ENCODE results near the gene CECR2.
"Not testable (repeated sequence)": the region's sequence is repeated elsewhere in the genome, so short reads cannot be mapped to it uniquely, and the experiment has no call there.

The CECR2 gene

DNA sequence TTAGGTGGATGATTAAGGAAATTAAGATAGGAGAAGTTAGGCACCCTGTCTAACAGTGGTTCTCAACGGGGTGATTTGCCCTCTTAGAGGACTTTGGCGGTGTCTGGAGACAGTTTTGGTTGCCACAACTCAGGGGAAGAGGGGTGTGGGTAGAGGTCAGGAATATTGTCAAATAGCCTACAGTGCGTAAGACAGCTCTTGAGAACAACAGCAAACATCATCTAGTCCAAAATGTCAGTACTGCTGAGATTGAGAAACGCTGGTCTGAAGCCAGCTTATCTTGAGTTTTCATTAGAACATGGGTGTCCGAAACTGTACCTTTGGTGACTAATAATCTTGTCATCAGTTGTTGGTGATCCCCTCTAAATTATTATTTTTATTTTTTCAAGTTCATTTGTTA is 38.4 kb downstream of the CECR2 start:
- no peak for DNase-seq

DNA sequence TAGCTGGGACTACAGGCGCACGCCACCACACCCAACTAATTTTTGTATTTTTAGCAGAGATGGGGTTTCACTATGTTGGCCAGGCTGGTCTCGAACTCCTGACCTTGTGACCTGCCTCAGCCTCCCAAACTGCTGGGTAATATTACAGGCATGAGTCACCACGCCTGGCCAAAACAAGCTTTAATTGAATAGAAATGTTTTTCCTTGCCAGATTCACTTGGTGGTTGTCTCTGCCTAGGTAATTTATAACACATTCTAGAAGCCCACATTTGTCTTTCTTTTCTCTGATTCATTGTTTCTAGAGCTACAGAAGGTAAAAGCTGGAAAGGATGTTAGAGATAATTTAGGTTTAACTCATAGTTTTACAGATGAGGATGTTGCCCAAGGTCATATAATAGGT is 41.3 kb downstream of the CECR2 start:
- DNase-seq, result no peak

DNA sequence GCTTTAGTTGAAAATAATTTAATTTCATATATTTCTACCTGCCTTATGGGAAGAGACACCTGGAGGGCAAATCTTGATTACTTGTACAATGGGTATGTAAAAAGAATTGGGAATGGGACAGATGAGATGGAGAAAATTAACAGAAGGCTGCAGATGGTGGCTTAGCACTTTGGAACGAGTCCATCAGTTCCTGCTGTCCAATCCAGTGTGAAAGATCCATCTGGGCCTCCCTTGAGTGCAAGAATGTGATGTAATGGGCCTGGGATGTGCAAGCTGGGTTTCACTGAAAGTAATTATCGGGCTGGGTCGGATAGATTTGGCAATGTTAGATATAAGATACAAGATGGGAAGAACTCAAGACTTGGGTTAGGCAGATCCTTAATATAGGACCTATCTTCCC is 42.0 kb downstream of the CECR2 start:
- DNase-seq, result no peak

DNA sequence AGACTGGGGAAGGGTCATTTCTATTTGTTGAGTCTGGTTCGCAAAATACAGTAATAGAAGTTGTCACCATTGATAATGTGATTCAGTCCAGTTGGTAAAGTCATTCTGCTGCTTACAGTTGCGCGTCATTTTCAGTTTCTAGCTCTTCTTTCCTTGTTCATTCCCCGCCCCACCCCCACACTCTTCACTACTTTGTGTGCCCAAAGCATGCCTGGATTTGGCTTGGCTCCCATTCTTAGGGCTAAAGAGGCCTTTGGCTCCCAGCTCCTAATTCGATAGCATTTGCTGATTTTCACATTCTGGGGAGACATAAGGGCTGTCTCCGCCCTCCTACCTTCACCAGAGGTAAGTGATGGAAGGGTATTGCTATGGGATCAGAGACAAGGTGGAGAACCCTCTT is 43.0 kb downstream of the CECR2 start:
- DNase-seq, result no peak

DNA sequence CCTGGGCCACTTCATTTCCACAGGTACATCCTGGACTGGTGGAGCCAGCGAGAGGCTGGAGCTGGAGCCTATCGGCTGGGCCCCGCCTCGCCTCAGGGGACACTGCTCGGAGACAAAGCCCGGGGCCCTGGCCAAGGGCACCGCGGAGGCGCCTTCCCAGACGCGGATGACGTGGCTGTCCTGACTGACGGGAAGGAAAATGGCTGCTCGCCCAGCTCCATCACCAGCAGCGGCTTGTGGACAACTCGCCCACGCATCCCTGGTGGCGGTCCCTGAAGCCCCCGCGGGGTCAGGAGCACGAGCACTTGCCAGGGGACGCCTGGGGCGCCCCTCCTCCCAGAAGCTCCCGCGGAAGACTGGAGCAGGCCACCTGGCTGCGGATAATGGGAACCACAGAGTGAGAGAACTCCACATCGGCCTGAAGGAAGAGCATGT is 49.6 kb downstream of the CECR2 start:
- DNase-seq, result no peak

DNA sequence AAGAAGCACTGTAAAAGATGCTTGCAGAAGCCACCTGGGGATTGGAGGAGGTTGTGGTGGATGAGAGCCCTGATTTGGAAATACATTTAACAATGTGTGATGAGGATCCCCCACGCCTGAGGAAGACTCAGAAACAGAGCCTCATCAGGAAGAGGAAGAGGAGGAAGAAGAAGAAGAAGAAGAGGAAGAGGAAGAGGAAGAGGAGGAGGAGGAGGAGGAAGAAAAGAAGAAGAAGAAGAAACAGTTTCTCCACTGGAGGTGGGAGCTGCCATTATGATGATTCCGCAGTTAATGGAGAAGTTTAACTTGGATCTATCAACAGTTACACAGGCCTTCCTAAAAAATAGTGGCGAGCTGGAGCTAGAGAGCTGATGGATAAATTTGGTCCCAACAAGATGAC is 50.1 kb downstream of the CECR2 start:
- no peak for DNase-seq

DNA sequence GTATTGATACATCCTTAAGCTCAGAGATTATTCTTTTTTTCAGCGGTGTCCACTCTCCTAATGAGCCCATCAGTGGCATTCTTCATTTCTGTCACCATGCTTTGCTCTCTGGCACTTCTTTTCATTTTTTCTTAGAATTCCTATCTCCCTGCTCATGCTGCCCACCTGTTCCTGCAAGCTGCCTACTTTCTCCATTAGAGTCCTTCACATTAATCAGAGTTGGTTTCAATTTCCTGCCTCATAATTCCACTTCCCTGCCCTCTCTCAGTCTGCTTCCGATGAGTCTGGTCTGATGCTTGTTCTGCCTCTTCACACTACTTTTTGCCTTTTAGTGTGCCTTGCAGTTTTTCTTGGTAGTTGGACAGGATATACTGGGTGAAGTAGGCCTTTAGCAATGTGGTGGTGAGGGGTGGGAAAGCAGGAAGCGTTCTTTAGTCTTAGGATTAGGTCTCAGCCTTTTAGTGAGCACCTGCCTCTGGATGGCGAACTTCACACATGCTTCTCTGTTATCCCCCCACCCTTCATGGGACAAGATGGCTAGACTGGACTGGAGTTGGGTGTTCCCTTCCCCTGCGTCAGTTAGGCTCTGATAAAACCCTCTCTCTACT is 53.6 kb downstream of the CECR2 start:
- DNase-seq, result no peak

DNA sequence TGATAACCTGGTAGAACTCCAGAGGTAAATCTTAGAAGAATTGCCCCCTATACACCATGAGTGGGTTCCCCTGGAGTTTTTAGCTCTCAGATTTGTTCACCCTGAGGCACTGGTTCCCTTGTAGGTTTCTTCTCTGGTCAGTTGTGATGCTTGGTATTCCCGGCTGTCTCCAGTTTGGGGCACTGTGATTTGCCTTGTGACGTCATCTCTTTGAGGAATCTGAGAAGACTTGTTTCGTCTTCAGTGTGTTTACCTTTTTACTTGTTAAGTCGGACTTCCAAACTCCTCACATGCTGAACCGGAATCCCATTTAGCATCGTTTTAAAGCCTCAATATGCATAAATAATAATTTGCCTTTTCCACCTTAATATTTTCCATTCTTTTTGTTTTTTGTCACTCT is 54.4 kb downstream of the CECR2 start:
- DNase-seq, result no peak

DNA sequence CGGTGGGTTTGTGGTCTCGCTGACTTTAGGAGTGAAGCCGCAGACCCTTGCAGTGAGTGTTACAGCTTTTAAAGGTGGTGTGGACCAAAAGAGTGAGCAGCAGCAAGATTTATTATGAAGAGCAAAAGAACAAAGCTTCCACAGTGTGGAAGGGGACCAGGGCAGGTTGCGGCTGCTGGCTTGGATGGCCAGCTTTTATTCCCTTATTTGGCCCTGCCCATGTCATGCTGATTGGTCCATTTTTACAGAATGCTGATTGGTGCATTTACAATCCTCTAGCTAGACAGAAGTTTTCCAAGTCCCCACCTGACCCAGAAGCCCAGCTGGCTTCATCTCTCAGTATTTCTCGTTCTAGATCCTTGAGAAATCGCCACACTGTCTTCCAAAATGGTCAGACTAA is 58.3 kb downstream of the CECR2 start:
- not testable (repeated sequence) for DNase-seq

DNA sequence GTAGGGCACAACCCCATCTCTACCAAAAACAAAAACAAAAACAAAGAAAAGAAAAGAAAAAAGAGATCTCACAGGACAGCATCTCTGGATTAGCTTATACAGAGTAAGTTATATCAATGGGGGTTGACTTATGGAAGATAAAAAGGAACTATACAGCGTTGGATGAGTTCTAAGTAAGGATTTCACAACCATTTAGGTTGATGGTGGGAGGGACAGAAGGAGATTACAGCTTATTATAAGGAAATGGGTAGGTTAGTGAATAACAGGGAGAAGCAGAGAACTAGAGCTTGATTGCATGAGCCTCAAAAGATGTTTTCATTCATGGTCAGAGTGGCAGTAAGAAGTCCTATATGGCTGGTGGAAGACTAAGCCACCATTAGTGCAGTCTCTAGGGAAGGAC is 60.3 kb downstream of the CECR2 start:
- DNase-seq, result no peak

DNA sequence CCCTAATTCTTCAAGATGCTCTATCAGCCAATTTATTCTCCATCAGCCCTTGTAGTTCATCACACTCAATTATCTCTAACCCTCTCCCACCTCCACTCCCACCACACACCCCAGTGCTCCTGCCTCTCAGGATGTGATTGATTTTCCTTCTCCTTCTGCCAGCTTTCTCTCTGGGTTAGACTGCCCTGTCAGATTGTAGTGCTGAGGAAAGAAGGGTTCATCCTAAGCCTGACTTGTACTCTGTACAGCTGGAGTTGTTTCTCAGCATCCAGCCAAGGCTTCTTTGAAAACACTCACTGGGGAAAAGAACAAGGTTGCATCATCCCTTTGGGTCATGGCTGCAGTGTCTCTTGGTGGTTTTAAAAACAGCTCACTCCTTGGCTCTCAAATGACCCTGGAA is 61.2 kb downstream of the CECR2 start:
- DNase-seq, result no peak

DNA sequence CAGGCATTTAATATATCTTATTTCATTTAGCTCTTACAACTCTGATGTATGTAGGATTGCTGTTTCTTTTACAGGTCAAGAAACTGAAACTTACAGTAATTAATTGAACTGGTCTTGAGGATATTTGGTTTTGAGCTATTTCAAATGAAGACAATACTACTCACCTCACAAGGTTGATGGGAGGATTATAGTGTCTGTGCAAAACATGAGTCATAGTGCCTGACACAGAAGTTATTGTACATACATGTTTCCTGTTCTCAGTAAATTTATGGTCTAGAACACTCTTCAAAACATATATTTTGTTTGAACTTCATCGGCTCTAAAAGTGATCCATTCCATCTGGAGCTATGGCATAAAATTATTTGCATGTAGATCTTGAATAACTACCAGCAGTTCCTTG is 61.9 kb downstream of the CECR2 start:
- no peak for DNase-seq

DNA sequence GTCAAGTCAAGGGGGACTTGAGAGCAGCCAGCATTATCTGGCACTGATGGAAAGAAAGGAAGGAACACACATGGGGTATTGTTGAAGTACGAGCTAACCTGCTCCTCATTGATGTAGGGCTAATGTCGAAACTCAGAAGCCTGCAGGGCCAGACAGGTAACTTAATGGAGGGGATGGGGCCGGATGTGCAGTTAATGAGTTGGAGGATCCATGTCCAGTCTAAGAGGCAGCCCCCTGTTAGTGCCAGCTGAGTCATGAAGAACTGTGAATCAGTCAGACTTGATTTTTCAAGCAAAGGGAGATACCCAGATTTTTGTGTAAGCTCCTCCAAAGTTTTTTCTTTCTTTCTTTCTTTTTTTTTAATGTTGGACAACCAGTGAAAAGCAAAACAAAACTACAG is 65.6 kb downstream of the CECR2 start:
- no peak for DNase-seq

DNA sequence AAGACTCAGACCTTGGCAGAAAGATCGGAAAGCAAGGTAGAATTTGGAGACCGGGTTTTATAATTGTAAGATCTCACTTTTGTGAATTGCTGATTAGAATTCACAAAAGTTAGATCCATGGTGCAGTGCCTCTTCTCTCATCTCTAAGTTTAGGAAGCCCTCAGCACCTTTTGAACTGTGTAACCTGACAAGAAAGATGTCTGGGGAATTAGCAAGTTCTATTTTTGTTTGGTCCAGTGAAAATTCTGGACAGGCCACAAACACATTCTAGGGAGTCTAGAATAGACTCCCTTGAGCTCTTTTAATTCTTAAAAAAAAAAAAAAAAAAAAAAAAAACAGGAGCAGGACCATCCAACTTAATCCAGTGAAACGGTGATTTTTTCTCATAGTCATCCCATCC is 66.1 kb downstream of the CECR2 start:
- DNase-seq, result no peak

DNA sequence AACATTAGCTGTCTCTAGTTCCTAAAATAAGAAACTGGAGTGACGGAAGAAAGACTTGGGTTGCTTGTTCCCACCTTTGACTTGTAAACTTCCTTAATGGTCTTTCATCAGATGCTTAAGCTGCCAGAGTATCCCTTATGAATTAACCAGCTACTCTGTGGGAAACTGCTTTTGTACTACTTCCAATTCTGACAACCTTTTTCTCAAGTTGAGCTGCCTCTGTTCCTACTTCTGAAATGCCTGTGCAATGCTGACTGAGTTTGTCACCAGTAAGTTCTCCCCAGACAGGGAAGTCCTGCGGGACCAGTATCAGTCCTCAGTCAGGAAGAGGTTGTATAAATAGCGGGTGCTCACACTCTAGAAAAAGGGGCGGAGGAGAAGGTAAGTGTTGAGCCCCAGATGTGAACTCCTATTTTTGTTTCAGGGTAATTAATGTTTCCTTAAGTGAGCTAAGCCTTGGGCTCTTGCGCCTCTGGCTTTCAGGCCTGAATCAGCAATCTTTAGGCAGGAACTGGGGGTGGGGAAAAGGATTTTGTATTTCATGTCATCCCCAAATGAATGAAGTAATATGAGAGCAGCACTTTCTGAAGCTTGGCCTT is 67.2 kb downstream of the CECR2 start:
- DNase-seq, result no peak

DNA sequence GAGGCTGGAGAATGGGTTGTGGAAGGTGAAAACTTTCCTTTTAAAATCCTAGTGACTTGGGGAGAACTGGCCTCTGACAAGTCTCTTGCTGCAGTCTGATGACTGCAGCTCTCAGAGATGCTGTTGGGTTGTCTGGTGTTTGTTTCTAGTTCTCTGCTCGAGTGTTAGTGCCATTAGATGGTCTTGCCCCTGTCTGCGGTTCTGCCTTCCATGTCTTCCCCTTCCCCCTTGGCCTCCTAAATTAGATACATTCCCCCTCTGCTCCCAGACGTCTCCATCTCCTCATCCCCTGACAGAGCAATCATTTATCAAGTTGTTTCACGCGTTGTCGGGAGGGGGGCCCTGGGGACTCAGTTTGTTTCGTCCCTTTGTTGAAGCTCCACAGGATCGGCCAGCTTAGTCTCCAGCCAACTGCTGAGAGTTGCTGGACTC is 67.7 kb downstream of the CECR2 start:
- no peak for DNase-seq

DNA sequence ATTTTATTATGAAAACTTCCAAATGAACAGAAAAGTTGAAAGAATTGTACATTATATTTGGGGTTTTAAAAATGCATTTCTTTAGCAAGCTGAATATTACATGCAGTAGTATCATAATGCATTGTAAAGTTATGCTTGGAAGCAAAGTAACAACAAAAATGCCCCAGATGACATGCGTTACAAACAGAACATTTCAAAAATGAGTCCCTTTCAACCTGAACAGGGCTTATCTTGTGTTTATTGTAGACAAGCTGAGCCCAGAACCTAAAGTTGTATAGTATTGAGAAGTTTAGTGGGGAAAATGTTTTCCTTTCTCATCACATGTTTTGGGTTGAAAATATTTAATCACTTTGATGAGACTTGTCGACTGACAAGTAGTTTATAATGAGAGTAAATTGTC is 68.8 kb downstream of the CECR2 start:
- no peak for DNase-seq

DNA sequence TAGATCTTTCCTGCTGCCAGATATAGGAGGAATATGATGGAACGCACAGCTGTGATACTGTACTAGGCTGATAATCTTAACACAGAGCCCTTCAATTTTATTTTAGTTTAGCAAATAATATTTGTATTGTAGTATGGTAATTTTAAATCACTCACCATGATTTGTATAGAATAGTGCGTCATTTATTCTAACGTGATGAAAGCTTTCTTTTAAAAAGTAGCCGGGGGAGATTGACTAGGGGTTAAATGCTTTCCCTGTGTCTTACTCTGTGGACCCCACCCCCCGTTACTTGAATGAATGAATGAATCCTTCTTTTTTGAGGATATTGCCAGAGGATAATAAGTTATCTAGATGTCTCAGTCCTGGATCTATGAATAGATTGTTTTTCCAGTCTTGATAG is 72.1 kb downstream of the CECR2 start:
- no peak for DNase-seq

DNA sequence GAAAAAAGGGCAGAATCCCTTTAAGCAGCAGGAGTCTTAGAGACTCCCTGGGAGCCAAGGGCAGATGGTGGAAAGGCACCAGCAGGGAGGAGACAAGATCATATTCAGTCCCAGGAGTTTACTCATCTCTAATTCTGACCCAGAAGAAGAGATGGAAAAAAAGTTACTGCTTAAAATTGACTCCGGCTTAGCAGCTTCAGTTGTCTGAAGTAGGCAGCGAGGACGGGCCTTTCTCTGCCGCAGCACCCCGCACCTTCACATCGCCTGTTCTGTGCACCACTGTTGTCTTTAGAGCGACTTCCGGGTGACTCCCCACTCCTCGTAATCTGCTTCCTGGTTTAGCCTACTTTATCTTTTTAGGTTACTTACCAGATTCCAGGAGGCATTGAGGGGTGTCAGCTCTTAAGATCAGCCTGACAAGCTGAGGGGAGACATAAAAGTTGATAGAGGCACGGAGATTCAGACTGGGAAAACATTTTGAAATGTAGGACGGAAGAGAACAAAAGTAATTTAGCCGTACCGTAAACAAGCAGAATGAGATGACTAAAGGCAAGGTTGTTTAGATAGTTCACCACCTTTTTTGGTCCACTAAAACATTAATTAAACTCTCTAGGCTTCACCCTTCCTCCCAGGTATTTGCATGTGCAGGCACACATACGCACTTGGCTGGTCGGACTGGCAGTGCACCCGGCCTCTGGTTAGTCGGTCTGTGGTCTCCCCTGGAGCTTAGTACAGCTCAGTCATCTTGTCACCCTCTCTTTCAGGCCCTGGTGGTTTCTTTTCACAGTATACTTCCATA is 74.3 kb downstream of the CECR2 start:
- DNase-seq, result no peak

DNA sequence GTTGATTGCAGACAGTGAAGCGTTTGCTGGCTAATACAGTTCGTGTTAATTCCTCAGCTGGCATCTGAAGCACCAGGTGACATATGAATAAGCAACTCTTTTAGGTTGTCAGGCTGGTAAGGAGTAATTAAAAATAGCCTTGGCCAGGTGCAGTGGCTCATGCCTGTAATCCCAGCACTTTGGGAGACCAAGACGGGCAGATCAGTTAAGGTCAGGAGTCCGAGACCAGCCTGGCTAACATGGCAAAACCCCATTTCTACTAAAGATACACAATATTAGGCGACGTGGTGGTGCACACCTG is 74.9 kb downstream of the CECR2 start:
- DNase-seq, result no peak

DNA sequence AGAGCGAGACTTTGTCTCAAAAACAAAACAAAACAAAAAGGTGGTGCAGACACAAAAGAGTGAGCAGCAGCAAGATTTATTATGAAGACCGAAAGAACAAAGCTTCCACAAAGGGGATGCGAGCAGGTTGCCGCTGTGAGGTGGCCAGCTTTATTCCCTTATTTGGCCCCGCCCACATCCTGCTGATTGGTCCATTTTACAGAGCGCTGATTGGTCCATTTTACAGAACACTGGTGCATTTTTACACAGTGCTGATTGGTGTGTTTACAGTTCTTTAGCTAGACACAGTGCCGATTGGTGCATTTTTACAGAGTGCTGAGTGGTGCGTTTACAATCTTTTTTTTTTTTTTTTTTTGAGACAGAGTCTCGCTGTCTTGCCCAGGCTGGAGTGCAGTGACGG is 77.4 kb downstream of the CECR2 start:
- no peak for DNase-seq

DNA sequence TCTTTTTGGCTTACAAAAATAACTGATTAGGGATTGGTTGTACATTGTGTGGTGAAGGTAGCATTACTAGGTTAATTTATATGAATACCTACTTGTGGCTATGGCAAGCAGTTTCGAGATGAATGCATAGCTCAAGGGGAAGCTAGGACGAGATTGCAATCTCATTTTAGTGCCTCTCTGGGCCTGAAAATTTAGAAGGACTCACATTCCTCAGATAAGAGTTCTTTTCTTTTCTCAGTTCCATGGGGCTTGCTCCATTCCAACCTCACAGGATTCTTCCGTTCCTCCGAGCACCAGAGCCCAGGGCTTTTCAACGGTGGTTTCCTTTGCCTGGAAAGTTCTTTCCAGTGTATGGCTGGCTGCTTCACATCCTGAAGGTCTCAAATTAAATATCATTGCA is 82.1 kb downstream of the CECR2 start:
- DNase-seq, result no peak

DNA sequence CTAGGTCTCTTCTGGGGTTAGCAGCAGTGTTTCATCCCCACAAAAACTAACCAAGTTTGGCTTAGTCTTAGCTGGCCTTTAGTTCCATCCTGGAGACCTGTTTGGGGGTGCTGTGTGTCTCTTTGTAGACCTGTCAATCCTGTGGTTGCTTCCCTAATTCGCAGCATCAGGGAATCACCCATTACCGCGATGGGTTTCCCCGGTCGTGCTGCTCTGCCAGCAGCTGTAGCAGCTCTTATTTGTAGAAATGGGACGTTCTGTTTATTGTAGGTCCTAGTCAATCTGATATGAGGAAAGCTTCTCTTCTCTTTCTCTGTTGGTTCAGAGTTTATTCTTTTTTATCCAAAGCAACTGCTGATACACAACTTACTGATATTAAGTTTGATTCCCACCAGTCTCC is 91.6 kb downstream of the CECR2 start:
- DNase-seq, result no peak

DNA sequence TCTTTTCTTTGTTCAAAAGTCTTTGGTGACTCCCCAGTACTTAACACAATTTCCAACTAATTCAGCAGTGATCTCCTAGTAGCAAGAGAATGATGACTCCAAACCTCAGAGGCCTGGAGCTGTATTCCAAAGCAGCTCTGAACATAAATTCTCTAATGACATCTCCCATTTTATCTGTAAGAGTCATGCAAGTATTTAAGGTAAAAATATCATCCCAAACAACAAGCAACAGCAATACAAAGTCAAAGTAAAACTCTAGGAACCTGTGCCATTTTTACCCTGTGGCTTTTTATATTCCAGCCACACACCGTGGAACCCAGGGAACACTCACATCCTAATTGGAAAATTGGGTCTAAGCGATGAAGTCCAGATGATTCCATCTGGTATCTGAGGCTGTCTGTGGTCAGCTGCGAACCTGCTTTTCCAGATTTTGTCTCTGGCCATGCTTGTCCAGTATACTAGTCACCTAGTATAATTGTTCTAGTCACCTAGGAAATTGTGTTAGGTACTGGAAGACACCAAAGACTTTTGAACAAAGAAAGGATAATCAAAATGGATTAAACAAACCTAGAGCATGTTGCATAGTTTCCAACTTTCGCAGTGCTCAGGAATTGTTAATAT is 101.7 kb downstream of the CECR2 start:
- DNase-seq, result no peak

Measured in stimulated activated CD4-positive, alpha-beta T cell treated with anti-CD3 and anti-CD28 coated beads, Interleukin-1b, Interleukin-23, amount 100 ng/mL, for 48 hours (primary cell).